ENCODE measurements around the gene CNTNAP5.

CNTNAP5 gene

GRCh38 chr2:124065636-124066035 lies 40.5 kb downstream of the CNTNAP5 start:
- no peak for DNase-seq

GRCh38 chr2:124066776-124067175 lies 41.7 kb downstream of the CNTNAP5 start:
- no peak for DNase-seq

- no peak for DNase-seq
Measured at GRCh38 chr2:124079045-124079444, 54.0 kb downstream of the CNTNAP5 start.

GRCh38 chr2:124080281-124081153 lies 55.4 kb downstream of the CNTNAP5 start:
- no peak for DNase-seq

- no peak for DNase-seq
Measured at GRCh38 chr2:124081154-124081716, 56.1 kb downstream of the CNTNAP5 start.

- DNase-seq = no peak
Measured at GRCh38 chr2:124088616-124089015, 63.5 kb downstream of the CNTNAP5 start.

GRCh38 chr2:124091721-124092120 lies 66.6 kb downstream of the CNTNAP5 start:
- no peak for DNase-seq

GRCh38 chr2:124092651-124093050 lies 67.6 kb downstream of the CNTNAP5 start:
- DNase-seq = no peak

- no peak for DNase-seq
Measured at GRCh38 chr2:124104914-124105313, 79.8 kb downstream of the CNTNAP5 start.

- no peak for DNase-seq
Measured at GRCh38 chr2:124112206-124112605, 87.1 kb downstream of the CNTNAP5 start.

GRCh38 chr2:124112966-124113365 lies 87.9 kb downstream of the CNTNAP5 start:
- DNase-seq = no peak

- no peak for DNase-seq
Measured at GRCh38 chr2:124120246-124120645, 95.2 kb downstream of the CNTNAP5 start.

- DNase-seq = no peak
Measured at GRCh38 chr2:124121106-124121505, 96.0 kb downstream of the CNTNAP5 start.

GRCh38 chr2:124121760-124122275 lies 96.7 kb downstream of the CNTNAP5 start:
- no peak for DNase-seq

GRCh38 chr2:124122340-124122739 lies 97.3 kb downstream of the CNTNAP5 start:
- no peak for DNase-seq

GRCh38 chr2:124131276-124131675 lies 106.2 kb downstream of the CNTNAP5 start:
- no peak for DNase-seq

- no peak for DNase-seq
Measured at GRCh38 chr2:124136110-124136509, 111.0 kb downstream of the CNTNAP5 start.

- no peak for DNase-seq
Measured at GRCh38 chr2:124138076-124138475, 113.0 kb downstream of the CNTNAP5 start.

GRCh38 chr2:124145982-124146381 lies 120.9 kb downstream of the CNTNAP5 start:
- no peak for DNase-seq

- DNase-seq = no peak
Measured at GRCh38 chr2:124147552-124147951, 122.5 kb downstream of the CNTNAP5 start.

- no peak for DNase-seq
Measured at GRCh38 chr2:124149571-124149970, 124.5 kb downstream of the CNTNAP5 start.

GRCh38 chr2:124151691-124152090 lies 126.6 kb downstream of the CNTNAP5 start:
- no peak for DNase-seq

- DNase-seq = no peak
Measured at GRCh38 chr2:124153713-124154112, 128.6 kb downstream of the CNTNAP5 start.

- no peak for DNase-seq
Measured at GRCh38 chr2:124159166-124159565, 134.1 kb downstream of the CNTNAP5 start.
